Loucy (cell line): ENCODE measurements around the gene BPIFB2.

Experiments
- H2AFZ ChIP-seq: fragments of 200-600 bp; sonication (generic); 2 replicates; pipeline ENCODE4 v1.6.0; 2016; ENCODE audit warnings: antibody characterized with exemption, mild to moderate bottlenecking, low read length, moderate library complexity
- H3F3A ChIP-seq: fragments of 200-600 bp; 2 replicates; pipeline ENCODE4 v1.6.0; 2016; ENCODE audit warnings: antibody characterized with exemption, low read depth, mild to moderate bottlenecking
- H3K27me3 ChIP-seq: fragments of 200-600 bp; sonication (generic); 2 replicates; pipeline ENCODE4 v1.6.1; 2014; ENCODE audit warnings: low read length, mild to moderate bottlenecking; ENCODE audit not compliant: insufficient read depth, poor library complexity, severe bottlenecking
- H3K36me3 ChIP-seq: fragments of 200-600 bp; sonication (generic); 2 replicates; pipeline ENCODE4 v1.6.1; 2016; ENCODE audit warnings: low read length; ENCODE audit not compliant: insufficient read depth
- H3K4me1 ChIP-seq: fragments of 200-600 bp; sonication (generic); 2 replicates; pipeline ENCODE4 v1.5.1; 2014; ENCODE audit warnings: low read length, mild to moderate bottlenecking; ENCODE audit not compliant: insufficient read depth, poor library complexity, severe bottlenecking
- H3K4me2 ChIP-seq: fragments of 200-600 bp; sonication (generic); 2 replicates; pipeline ENCODE4 v1.6.0; 2014; ENCODE audit warnings: antibody characterized with exemption, low read length, low read depth, mild to moderate bottlenecking; ENCODE audit not compliant: poor library complexity, severe bottlenecking
- H3K4me3 ChIP-seq: fragments of 200-600 bp; sonication (generic); 2 replicates; pipeline ENCODE4 v1.5.1; 2014; ENCODE audit warnings: low read length, mild to moderate bottlenecking, mixed read lengths; ENCODE audit not compliant: poor library complexity, severe bottlenecking
- H3K79me2 ChIP-seq: fragments of 200-600 bp; sonication (generic); 2 replicates; pipeline ENCODE4 v1.6.1; 2014; ENCODE audit warnings: low read length; ENCODE audit not compliant: insufficient read depth
- H3K9ac ChIP-seq: fragments of 200-600 bp; sonication (generic); 2 replicates; pipeline ENCODE4 v1.6.0; 2014; ENCODE audit warnings: mild to moderate bottlenecking, low read depth, low read length, moderate library complexity; ENCODE audit not compliant: poor library complexity, severe bottlenecking
- H3K9me2 ChIP-seq: fragments of 200-600 bp; sonication (generic); replicated peaks from 2 replicates; pipeline ENCODE4 v1.6.1; 2016; ENCODE audit warnings: low read depth, low read length, mixed read lengths
- H3K9me3 ChIP-seq: fragments of 200-600 bp; sonication (generic); 2 replicates; pipeline ENCODE4 v1.6.1; 2014; ENCODE audit warnings: mild to moderate bottlenecking, antibody characterized with exemption, low read length, low read depth; ENCODE audit not compliant: insufficient read depth
- H4K20me1 ChIP-seq: fragments of 200-600 bp; sonication (generic); 2 replicates; pipeline ENCODE4 v1.6.0; 2014; ENCODE audit warnings: antibody characterized with exemption, low read length, mild to moderate bottlenecking; ENCODE audit not compliant: insufficient read depth, poor library complexity, severe bottlenecking
- CTCF ChIP-seq: fragments of 200-600 bp; sonication (generic); conservative IDR thresholded peaks from 2 replicates; pipeline ENCODE4 v1.5.1; 2014; ENCODE audit warnings: mild to moderate bottlenecking, antibody characterized with exemption, low read length
- EZH2phosphoT487 ChIP-seq: fragments of 200-600 bp; IDR thresholded peaks from 2 replicates; pipeline ENCODE4 v1.6.1; 2018; ENCODE audit warnings: antibody characterized with exemption, mild to moderate bottlenecking, moderate library complexity, borderline replicate concordance

The BPIFB2 gene

GRCh38 chr20:32965581-32966373 lies 41.7 kb upstream of the BPIFB2 start:
- Histone ChIP-seq H3K36me3 (no peaks in the 10 kb centered on the region), H2AFZ (no peak overlapping the region; the same call in 1 of the 2 replicates), H4K20me1 (no peaks in the 10 kb centered on the region), H3K79me2 (no peaks in the 10 kb centered on the region), H3K4me3 (peak overlapping the region; percentile 27), H3K4me2 (peak overlapping the region; percentile 65), H3K27me3 (no peaks in the 10 kb centered on the region), H3K9me2 (no peaks in the 10 kb centered on the region), H3F3A (peaks cover 8% of the 10 kb centered on the region), H3K9me3 (no peaks in the 10 kb centered on the region), H3K9ac (peak overlapping the region; percentile 63), H3K4me1 (peaks cover 59% of the 10 kb centered on the region)
- TF ChIP-seq CTCF (no peak), EZH2phosphoT487 (no peak)

GRCh38 chr20:32966382-32966781 lies 41.1 kb upstream of the BPIFB2 start:
- Histone ChIP-seq H2AFZ (no peak overlapping the region), H3K9me3 (no peaks in the 10 kb centered on the region), H3K9me2 (no peaks in the 10 kb centered on the region), H3K4me3 (peak overlapping the region; percentile 5), H4K20me1 (no peaks in the 10 kb centered on the region), H3K79me2 (no peaks in the 10 kb centered on the region), H3K9ac (peak overlapping the region; percentile 63), H3F3A (peaks cover 14% of the 10 kb centered on the region), H3K27me3 (no peaks in the 10 kb centered on the region), H3K4me2 (peak overlapping the region; percentile 52), H3K4me1 (peaks cover 65% of the 10 kb centered on the region), H3K36me3 (no peaks in the 10 kb centered on the region)
- no peak for TF ChIP-seq CTCF
- TF ChIP-seq EZH2phosphoT487: no peak

- peaks cover 72% of the 10 kb centered on the region for H3K4me1 ChIP-seq
- no peaks in the 10 kb centered on the region for H3K79me2 ChIP-seq
- H2AFZ ChIP-seq: no peak overlapping the region
- no peaks in the 10 kb centered on the region for H3K27me3 ChIP-seq
- peak overlapping the region; percentile 5 for H3K4me3 ChIP-seq
- no peaks in the 10 kb centered on the region for H4K20me1 ChIP-seq
- peaks cover 20% of the 10 kb centered on the region for H3F3A ChIP-seq
- H3K9ac ChIP-seq: peak overlapping the region; percentile 63
- H3K4me2 ChIP-seq: peak overlapping the region; percentile 52
- no peaks in the 10 kb centered on the region for H3K36me3 ChIP-seq
- no peak for TF ChIP-seq CTCF
- no peak for TF ChIP-seq EZH2phosphoT487
- H3K9me3 ChIP-seq: no peaks in the 10 kb centered on the region
- no peaks in the 10 kb centered on the region for H3K9me2 ChIP-seq
These were observed 40.4 kb upstream of the BPIFB2 start for GRCh38 chr20:32966881-32967781.
